ENCODE measurements around the gene C4orf50.

The C4orf50 gene

GRCh38 chr4:6018331-6018730 lies at the start of gene C4orf50:
TSS of gene C4orf50 (minus strand) at chr4:6018431.
- in situ Hi-C loops (cut with HindIII; ENCODE audit: low sequenced_read_pairs) = no loop called here

GRCh38 chr4:6065934-6066590 lies 47.8 kb upstream of the C4orf50 start:
- in situ Hi-C loops (cut with HindIII; ENCODE audit: low sequenced_read_pairs) = no loop called here

DNA sequence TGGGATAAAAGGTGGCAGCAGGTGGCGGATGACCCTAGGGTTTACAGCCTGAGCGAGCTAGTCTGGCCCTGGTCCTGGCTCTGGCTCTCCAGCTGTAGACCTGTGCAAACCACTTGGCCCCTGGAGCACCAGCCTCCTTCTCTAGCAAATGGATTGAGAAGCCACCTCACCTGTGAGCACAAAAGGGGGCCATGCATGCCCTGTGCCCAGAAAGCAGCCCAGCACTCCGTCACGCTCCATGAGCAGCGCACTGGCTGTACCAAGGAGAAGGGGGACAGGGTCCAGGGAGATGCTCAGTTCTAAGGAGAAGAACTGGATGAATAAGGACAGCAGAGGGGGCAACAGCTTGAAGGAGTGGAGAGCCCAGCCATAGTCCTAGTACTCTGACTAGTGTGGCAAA lies 46.9 kb upstream of the C4orf50 start:
- in situ Hi-C loops (cut with HindIII; ENCODE audit: low sequenced_read_pairs) = no loop called here

- in situ Hi-C loops (cut with HindIII; ENCODE audit: low sequenced_read_pairs) = no loop called here
These were observed 46.2 kb upstream of the C4orf50 start for GRCh38 chr4:6064383-6064782.

DNA sequence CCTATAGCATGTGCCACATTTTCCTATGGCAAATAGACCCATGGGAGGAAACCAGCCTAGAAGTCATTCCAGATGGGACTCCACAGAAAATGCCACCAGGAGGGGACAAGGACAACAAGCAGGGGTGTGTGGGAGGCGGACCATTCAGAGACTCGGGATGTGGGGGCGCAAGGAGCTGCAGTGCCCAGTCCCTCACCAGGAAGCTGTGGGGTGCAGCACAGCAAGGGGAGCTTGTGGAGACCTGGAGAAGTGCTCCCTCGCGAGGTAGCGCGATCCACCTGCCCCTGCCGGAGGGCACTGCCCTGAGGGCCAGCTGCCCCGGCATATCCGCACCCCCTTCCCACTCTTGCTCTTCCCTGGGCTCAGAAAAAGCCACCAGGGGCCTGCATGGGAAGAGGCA lies 45.5 kb upstream of the C4orf50 start:
- in situ Hi-C loops (cut with HindIII; ENCODE audit: low sequenced_read_pairs) = no loop called here

GRCh38 chr4:6062133-6062532 lies 43.9 kb upstream of the C4orf50 start:
- in situ Hi-C loops (cut with HindIII; ENCODE audit: low sequenced_read_pairs) = no loop called here

DNA sequence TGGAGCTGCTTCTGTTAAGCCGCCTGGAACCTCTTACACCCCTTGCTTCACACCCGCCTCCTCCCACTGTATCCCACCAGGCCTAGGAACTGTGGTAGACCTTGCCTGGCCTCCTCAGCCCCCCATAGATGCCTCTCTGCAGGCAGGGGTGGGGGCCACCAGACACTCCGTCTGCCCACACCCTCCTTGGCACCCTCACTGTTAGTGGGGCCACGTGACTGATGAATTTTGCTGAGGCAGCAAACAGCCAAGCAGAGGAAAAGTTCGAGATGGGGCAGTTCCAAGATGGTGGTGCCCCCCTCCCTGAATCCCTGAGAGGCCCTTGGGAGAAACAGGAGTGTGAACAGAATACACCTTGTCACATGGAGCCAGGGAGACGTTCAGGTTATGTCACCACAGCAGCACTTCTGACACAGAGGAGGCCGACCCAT lies 41.2 kb upstream of the C4orf50 start:
- in situ Hi-C loops (cut with HindIII; ENCODE audit: low sequenced_read_pairs) = no loop called here

GRCh38 chr4:6058531-6059374 lies 40.5 kb upstream of the C4orf50 start:
- in situ Hi-C loops (cut with HindIII; ENCODE audit: low sequenced_read_pairs) = no loop called here

GRCh38 chr4:6056976-6057766 lies 38.9 kb upstream of the C4orf50 start:
- in situ Hi-C loops (cut with HindIII; ENCODE audit: low sequenced_read_pairs) = no loop called here

GRCh38 chr4:6055436-6055835 lies 37.2 kb upstream of the C4orf50 start:
- in situ Hi-C loops (cut with HindIII; ENCODE audit: low sequenced_read_pairs) = no loop called here

DNA sequence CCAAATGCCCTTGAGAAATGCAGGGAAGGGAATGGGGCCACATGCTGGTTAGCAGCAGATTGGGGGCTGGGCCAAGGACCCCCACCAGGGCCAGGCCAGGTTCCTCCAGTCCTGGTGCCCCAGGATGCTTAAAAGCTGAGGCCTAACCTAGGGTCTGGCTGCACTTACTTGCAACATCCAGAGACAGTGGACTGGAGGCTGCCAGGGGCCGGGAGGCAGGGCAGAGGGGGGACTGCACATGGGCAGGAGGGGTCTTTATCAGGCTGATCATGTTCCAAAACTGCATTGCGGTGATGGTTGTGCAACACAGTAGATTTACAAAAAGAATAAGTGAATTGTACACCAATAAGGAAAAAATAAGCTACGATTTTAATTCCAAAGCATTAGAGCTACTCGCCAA lies 36.8 kb upstream of the C4orf50 start:
- in situ Hi-C loops (cut with HindIII; ENCODE audit: low sequenced_read_pairs) = no loop called here

- in situ Hi-C loops (cut with HindIII; ENCODE audit: low sequenced_read_pairs) = no loop called here
These were observed 36.1 kb upstream of the C4orf50 start for GRCh38 chr4:6054162-6054922.

DNA sequence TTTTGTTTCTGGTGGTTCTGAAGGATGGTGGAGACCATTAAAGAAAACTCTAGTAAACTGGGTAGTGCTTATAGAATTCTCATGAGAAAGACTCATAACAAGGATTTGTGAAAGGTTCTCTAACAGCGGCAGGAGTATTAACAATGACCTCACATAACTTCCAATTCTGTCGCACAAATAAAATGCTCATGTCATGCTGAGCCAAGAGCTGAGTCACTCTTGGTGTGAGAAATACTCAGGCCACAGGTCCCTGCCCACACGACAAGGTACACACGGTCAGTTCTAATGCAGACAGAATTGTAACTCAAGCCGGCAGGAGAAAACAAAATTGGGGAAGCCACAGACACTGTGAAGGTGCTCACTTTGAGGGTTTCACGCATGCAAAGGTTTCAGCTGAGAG lies 34.4 kb upstream of the C4orf50 start:
- in situ Hi-C loops (cut with HindIII; ENCODE audit: low sequenced_read_pairs) = no loop called here

DNA sequence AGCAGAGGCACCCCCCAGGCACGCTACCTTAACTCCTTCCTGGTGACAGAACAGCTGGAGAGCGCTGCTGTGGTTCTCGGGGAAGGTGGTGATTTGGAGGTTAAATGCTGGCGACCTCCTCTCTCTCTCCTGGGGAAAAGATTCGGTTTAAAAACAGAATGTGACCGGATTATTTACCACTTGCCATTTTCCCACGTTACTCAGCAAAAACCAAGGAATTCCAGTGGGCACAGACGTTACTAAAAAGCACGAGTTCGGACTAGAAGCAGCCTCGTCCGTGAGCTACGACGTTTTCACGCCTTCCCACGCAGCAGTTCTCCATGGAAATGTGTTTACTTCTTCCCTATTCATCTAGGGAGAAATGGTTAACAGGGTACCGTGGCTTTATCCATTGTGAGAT lies 32.3 kb upstream of the C4orf50 start:
- in situ Hi-C loops (cut with HindIII; ENCODE audit: low sequenced_read_pairs) = no loop called here

GRCh38 chr4:6049985-6050384 lies 31.8 kb upstream of the C4orf50 start:
- in situ Hi-C loops (cut with HindIII; ENCODE audit: low sequenced_read_pairs) = no loop called here

GRCh38 chr4:6049278-6049677 lies 31.0 kb upstream of the C4orf50 start:
- in situ Hi-C loops (cut with HindIII; ENCODE audit: low sequenced_read_pairs) = no loop called here

DNA sequence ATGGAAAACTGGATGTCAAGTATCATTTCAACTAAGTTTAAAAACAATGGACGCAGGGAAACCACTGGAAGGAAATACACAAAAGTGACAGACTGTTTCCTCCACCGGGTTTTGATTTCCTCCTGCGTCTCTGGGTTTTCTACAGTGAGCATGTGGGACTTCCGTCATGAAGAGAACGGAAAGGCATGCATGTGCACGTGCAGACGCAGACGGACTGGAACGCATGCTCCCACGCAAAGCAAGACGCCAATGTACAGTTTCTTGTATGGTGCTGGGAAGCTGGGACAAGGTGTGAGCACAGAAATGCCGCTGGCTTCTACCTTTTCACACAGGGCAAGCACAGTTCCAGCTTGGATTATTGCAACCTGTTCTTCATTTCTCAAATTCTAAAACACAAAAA lies 30.3 kb upstream of the C4orf50 start:
- in situ Hi-C loops (cut with HindIII; ENCODE audit: low sequenced_read_pairs) = no loop called here

DNA sequence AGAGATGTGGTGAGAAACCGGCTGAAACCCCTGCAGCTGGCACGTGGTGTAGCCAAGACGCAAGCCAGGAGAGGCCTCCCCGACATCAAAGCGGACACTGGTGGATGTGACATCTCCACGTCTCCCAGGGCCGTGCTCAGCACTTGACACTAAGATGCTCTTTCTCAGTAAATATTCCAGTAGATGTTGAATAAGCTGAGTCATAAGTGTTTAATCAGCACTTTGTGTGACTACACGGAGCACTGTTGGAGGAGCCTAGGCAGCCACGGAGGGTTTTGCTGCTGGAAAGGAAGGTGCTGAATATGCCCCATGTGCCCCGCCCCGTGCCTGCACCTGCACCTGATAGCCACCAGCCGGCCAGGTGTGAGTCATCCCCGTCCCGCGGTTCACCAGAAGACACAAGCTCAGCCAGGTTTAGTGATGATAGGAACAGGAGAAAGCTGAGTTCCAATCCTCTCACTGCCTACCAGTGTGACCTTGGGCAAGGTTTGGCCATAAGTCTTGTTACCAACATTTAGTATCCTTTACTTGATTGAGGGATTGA lies 29.0 kb upstream of the C4orf50 start:
- in situ Hi-C loops (cut with HindIII; ENCODE audit: low sequenced_read_pairs) = no loop called here

DNA sequence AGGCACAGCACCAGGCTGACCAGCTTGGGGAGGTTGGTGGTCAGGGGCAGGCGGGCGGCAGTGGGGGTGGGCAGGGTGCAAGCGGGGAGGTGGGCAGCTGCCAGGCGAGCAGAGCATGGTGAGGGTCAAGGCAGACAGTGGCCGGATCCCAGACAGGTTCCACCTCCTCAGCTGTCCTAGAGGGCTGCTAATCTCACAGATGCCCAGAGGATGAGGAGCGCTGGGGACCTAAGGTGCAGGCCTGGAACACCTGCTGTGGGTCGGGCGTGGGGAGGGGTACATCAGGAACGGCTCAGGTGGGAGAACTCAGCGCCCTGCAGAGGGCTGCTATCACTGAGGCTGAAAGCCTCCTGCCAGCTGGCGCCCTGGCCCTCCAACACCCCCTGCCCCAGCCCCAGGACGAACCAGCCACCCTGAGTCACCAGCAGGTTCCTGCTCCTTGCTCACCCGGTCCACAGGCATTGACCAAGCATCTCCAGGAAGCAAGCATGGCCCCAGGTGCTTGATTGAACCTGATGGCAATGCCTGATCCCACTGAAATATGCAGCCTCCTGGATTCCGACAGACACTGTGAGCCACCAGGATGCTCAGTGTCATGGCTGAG lies 28.4 kb upstream of the C4orf50 start:
- in situ Hi-C loops (cut with HindIII; ENCODE audit: low sequenced_read_pairs) = no loop called here

DNA sequence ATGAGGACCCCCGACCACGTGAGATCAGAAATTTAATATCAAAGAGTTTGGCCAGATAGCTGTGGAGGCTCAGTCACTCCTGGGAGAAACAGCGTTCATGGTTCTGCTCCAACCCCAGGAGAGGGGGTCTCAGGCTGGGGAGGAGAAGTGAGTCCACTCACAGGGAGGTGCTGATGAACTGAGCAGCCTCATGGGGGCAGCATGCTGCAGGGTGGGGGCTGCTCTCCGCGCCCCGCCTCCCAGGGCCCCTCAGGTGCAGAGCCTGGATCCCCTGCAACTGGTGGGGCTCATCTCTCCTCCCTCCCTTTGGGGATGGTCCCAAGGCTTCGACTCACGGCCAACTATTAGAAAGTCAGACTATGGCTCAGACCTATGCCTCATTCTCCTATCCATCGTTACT lies 26.6 kb upstream of the C4orf50 start:
- in situ Hi-C loops (cut with HindIII; ENCODE audit: low sequenced_read_pairs) = no loop called here

Measured in DLD1 (cell line).